COLO668 (cell line): Measurements from ENCODE around the gene NOD2.

Experiments used
- DNase-seq: peaks from one replicate; lab custom pipeline; 2025; ENCODE audit not compliant: unreplicated experiment; lab: John Stamatoyannopoulos, UW

Gene NOD2

GRCh38 chr16:50690177-50690576 is 3.2 kb upstream of the NOD2 start:
- no peak for DNase-seq

GRCh38 chr16:50692644-50692998 is 785 bp upstream of the NOD2 start:
- no peak for DNase-seq

DNA sequence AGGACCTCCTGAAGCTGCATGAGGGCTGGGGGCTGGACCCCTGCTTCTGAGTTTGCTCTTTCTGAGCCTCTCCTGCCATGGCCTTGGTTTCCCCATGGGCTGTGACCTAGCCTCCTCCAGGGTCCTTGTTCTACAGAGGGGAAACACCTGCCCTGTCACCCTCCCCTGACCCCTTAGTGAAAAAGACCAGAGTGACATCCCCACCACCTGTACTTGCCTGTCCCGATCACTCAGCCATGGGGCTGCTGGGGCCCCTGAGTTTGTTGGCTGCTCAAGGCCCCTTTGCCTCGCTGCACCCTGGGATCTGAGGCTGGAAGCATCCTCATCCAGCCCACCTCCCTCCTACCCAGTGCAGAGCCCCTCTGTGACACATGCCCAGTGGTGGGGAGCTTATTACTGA is 800 bp downstream of the NOD2 start:
- no peak for DNase-seq

- DNase-seq: no peak
These were observed 1.9 kb downstream of the NOD2 start for GRCh38 chr16:50695017-50696000.

GRCh38 chr16:50696126-50696525 is 2.7 kb downstream of the NOD2 start:
- no peak for DNase-seq

- DNase-seq: peak; percentile 9
These were observed 3.4 kb downstream of the NOD2 start for GRCh38 chr16:50696575-50697420.

DNA sequence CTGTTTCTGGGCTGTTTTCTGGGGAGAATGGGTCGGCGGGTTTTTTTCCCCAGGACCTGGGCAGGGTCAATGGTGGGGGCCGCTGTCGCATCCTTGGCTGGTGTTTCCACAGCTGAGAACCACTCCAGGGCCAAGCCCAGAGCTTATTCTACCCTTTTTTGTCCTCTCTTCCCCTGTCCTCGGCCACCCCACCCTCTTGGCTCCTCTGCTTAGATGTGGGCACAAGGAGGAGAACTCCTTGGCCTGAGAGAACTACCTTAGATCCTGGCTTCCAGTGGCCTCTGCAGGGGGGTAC is 4.0 kb downstream of the NOD2 start:
- DNase-seq: no peak

GRCh38 chr16:50697881-50698767 is 4.7 kb downstream of the NOD2 start:
- DNase-seq: no peak

GRCh38 chr16:50699326-50700159 is 6.1 kb downstream of the NOD2 start:
- no peak for DNase-seq

DNA sequence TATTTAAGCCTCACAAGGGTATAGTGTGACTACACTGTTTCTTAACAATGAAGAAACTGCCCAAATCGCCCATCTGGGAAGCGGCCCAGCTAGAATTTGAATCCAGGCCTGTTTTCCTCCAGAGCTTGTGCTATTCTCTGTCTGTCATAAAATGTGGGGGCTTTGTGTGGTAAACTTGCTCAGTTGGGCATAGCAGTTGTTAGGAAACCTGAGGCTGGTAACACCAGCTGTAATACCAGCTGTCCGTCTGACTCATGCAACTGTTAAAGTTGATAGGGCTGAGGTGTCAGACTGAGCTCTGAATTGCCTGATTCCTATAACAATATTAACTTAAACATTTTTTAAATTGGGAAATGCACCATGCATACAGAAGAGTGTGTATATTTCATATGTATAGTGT is 9.3 kb downstream of the NOD2 start:
- no peak for DNase-seq

DNA sequence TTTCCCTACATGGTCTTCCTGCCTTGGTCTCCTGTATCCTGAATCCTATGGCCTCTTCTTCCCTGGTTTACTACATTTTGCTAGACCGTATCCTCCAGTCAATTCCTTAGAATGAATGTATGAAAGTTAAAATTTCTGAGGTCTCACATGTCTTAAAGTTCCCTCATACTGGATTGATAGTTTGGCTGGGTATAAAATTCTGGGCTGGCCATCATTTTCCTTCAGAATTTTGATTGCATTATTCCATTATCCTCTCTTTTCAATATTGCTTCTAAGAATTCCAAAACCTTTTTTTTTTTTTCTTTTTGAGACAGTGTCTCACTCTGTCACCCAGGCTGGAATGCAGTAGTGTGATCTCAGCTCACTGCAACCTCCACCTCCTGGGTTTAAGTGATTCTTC is 10.8 kb downstream of the NOD2 start:
- no peak for DNase-seq

DNA sequence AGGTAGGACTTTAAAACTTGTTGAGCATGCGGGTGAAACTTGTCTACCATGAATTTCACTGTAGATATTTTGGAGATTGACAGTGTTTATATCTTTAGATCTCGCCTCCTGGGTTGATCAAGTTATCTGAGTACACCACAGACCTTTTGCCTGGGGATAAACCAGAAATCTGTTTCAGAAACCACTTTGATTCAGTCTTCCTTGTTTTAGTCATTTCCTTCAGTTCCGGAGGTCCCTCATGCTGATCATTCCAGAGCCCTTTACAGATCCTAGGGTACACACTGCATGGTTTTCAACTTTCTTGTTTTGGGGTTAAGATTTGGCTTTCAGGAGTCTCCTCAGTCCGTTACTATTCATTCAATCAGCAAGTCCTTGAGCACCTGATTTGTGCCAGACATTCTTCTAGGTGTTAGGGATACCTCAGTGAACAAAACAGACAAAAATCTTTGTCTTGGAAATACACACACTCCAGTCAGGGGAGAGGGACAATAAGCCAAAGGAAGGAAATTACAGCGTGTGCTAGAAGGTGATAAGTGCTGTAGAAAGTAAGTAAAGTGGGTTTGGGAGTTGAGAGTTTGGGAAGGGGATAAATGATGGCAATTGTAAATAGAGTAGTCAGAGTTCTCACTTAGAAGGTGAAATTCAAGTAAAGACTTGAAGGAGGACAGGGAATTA is 12.2 kb downstream of the NOD2 start:
- DNase-seq: no peak

GRCh38 chr16:50706250-50706649 is 12.8 kb downstream of the NOD2 start:
- no peak for DNase-seq

DNA sequence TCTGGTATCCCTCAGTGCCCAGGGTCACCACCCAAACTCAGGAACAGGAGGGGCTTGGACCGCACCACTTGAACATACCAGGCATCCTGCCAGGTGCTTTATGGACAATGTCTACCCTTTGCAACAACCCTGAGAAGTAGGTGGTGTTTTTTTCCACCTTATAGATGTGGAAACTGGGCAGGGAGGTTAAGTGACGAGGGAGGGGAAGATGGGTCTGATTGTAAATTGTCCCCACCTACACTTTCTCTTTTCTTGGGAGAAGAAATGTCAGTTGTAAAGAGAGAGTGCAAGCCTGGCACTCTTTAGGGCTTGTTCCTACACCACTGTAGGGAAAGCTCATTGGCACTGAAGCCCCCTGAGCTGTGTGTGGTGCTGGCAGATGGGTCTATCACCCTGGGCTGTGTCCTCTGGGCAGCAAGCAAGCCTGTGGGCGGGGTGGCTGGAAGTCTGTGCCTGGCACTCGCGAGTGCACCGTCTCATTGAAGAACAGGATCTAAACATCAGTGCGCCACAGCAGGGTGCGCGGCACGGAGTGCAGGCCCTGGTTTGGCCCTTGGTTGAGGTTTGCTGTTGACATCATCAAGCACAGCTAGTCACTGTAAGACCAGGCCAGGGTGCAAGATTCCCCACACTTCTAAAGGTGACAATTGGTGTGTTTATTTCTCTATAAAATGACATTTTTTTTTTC is 15.1 kb downstream of the NOD2 start:
- DNase-seq: no peak

- DNase-seq: no peak
These were observed 15.8 kb downstream of the NOD2 start for GRCh38 chr16:50709061-50709684.

- no peak for DNase-seq
These were observed 16.6 kb downstream of the NOD2 start for GRCh38 chr16:50709980-50710379.

- DNase-seq: no peak
These were observed 17.6 kb downstream of the NOD2 start for GRCh38 chr16:50711040-50711439.

DNA sequence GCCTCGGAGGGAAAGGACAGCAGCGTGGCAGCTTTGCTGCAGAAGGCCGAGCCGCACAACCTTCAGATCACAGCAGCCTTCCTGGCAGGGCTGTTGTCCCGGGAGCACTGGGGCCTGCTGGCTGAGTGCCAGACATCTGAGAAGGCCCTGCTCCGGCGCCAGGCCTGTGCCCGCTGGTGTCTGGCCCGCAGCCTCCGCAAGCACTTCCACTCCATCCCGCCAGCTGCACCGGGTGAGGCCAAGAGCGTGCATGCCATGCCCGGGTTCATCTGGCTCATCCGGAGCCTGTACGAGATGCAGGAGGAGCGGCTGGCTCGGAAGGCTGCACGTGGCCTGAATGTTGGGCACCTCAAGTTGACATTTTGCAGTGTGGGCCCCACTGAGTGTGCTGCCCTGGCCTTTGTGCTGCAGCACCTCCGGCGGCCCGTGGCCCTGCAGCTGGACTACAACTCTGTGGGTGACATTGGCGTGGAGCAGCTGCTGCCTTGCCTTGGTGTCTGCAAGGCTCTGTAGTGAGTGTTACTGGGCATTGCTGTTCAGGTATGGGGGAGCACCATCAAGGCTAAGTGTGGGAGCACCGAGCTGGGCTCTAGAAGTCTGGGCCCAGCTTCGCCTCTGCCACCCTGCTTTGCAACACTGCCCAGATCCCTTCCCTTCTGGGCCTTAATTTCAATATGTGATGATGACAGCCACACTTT is 18.6 kb downstream of the NOD2 start:
- peak; percentile 48 for DNase-seq
